Measurements from ENCODE around the gene PLPP1.

The PLPP1 gene

GRCh38 chr5:55534436-55535198 lies at the start of gene PLPP1:
PLPP1 (minus strand) TSS chr5:55534964; CDS start chr5:55534629, 335 bp downstream.
- DNase-seq = peak; percentile 85

- no peak for DNase-seq
These were observed 48.8 kb upstream of the PLPP1 start for GRCh38 chr5:55583578-55583977.

- no peak for DNase-seq
These were observed 47.5 kb upstream of the PLPP1 start for GRCh38 chr5:55582256-55582655.

GRCh38 chr5:55580042-55580441 lies 45.3 kb upstream of the PLPP1 start:
- DNase-seq = no peak

GRCh38 chr5:55578771-55579170 lies 44.0 kb upstream of the PLPP1 start:
- DNase-seq = no peak

DNA sequence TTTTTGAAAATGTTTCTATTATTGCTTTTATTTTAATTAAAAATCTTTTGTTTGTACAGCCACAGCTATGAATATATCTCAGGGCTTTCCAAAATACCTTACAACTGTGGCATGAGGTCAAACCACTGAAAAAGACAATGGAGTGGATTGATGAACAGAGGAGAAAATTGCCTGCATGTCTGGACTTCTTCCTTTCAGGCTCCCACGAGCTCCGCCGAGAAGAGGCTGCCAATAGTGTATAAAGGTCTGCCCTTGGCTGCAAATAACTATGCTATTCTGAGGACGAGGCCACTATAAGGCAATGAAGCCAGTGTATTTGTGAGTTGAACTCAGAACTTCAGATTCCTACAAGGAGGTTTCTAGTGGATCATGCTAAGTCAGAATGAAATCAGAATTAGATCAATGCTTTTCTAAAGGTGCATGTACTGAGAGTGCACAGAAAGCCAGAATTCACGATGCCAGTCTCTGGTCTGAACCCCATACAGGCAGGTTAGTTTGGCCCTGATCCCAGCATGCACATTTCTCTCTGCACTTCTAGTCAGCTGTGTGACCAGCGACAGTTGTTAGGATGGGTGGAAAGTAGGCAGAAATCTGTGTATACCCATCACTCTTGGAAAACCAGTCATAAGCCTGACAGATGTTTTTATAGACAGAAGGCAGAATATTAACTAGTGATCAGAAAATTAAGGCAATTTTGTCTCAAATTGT lies 42.7 kb upstream of the PLPP1 start:
- no peak for DNase-seq

GRCh38 chr5:55576661-55577060 lies 41.9 kb upstream of the PLPP1 start:
- DNase-seq = no peak

GRCh38 chr5:55575815-55576583 lies 41.2 kb upstream of the PLPP1 start:
- no peak for DNase-seq

GRCh38 chr5:55572600-55572999 lies 37.8 kb upstream of the PLPP1 start:
- no peak for DNase-seq

DNA sequence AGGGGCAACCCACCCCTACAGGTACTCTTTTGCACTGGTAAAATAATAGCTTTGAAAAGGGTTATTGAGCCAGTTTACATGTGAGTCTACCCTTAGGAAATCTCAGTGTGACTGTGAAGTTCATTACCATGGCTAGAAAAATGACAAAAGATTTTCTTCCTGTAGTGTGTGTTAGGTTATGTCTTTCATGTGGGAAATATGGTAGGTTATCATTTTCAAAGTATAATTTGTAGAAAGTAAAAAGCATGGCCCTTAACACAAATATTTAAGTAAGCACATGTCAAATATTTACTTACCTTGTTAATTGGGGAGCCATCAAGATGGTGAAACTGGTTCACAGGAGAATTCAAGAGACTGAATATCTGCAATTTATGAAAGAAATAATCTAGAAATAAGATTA lies 37.3 kb upstream of the PLPP1 start:
- DNase-seq = no peak

GRCh38 chr5:55570570-55570969 lies 35.8 kb upstream of the PLPP1 start:
- no peak for DNase-seq

GRCh38 chr5:55570026-55570425 lies 35.3 kb upstream of the PLPP1 start:
- DNase-seq = no peak

- no peak for DNase-seq
These were observed 34.7 kb upstream of the PLPP1 start for GRCh38 chr5:55569513-55569865.

DNA sequence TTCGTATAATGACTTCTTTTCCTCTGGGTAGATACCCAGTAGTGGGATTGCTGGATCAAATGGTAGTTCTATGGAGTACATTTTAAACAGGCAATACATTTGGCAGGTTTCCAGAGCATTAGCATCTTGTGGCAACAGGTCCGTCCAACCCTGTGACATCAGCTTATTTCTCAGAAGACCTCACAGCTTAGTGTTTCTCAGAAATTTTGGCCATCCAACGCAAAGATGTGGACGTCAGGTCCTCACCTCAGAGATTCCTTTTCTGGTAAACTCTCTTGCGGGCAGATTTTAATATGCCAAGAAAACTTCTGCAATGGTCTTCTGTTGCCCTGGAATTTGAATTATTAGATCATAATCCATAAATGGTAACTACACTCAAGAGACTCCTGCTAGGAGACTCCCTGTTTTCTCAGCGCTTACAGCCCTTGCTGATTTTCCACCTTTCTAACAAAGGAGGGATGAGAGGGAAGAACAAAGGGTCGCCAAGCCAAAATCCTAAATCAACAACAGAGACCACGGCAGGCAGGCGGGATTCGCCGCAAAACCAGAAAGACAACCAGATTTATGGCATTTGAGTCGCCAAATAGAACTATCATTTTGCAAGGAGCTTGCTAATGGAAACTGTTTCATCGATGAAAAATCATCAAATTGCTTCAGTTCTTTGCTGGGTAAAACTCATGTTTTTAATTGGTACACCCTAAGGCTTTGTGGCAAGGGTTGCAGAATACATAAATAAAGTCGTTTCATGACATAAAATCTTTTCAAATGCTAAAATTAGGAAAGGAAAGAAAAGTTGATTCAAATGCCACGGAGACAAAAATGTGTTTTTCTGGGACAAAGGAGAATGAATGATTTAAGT lies 34.1 kb upstream of the PLPP1 start:
- no peak for DNase-seq

GRCh38 chr5:55564721-55565120 lies 30.0 kb upstream of the PLPP1 start:
- no peak for DNase-seq

- DNase-seq = no peak
These were observed 23.7 kb upstream of the PLPP1 start for GRCh38 chr5:55558484-55558883.

- no peak for DNase-seq
These were observed 22.4 kb upstream of the PLPP1 start for GRCh38 chr5:55557123-55557522.

DNA sequence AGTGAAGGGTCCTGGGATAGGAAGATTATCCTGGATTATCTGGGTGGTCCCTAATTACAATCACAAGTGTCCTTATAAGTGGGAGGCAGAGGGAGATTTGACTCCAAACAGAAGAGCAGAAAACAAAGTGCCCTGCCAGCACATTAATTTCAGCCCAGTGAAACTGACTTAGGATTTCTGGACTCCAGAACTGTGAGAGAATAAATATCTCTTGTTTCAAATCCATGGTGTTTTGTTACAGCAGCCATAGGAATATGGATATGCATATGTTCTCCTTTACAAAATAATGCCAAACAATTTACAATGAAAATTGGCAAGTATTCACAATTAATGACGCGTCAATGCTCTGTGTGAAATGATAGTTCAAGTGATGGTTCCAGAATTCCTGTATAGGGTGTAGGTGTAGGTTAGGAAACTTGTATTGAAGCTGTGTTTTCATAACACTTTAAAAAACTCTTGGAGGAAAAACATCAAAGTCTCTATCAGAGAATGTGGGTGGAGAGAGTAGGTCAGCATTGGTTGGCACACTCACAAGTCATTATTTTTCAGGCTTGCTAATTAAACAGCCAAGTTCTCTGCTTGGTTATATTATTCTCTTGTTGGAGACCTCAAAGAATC lies 19.9 kb upstream of the PLPP1 start:
- DNase-seq = no peak

DNA sequence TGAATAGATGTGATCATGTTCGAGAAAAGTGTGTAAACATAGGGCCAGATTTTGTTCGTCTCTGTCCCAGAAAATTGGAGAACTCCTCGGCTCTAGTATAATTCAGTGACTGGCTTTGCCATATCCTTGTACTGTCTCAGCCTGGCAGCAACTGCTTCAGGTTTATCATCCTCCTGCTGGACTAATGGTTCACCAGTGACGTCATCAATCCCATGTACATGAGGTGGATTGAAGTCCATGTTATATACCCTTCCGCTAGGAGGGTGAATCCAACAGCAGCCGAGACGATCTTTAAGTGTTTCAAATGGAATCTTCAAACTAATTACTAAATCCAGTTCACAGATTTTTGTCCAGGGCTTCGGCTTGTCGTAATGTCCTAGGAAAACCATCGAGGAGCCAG lies 17.1 kb upstream of the PLPP1 start:
- no peak for DNase-seq

GRCh38 chr5:55551358-55551757 lies 16.6 kb upstream of the PLPP1 start:
- no peak for DNase-seq

DNA sequence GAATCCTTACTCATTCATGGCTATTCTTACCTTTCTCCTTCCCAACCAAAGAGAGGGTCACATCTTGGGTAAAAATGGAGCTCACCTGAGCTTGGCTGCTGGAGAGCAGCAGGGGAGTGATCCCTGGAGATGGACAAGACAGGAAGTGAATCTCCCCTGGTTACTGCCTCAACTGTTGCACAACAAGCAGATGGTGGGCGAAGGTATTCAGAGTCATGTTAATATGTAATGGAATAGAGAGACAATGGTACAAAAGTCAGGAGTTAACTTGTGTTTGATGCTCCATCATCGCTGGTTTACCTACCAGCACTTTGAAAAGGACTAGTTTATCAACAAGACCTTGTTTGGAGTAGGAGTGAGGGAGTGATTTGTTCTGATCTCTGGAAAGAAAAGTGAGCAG lies 13.0 kb upstream of the PLPP1 start:
- no peak for DNase-seq

- no peak for DNase-seq
These were observed 12.2 kb upstream of the PLPP1 start for GRCh38 chr5:55546947-55547346.
